ENCODE measurements around the gene RPTOR.

The RPTOR gene

DNA sequence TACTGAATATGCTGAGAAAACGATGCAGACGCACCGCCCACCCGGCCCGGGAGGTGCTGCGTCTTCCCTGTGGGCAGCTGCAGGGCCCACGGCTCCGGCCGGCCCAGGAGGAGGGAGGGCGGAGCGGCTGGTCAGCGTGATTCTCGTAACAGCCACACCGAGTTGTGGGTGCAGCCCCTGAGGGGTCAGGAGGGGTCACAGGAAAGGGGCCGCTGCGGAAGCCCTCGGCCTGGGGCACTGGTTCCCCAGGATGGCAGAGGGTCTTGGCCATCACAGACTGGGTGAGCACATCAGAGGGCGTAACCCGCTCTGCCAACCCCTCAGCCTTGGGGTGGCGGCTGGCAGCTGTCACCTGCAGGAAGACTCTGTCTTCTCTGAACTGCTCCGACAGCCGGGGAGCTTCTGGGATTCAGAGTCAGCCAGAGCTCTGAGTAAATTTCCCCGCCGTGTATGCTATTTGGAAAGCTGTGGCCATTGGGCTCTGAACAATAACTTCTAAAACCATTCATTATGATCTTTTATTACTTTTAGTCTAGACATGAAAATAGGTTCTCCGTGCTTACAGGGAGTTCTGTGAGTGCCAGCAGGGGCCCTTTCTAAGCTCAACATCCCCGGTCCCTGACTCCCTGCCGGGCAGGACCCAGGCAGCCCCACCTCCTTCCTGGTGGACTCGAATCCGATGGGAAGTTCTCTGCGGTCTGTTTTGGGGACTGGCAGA lies 359.6 kb downstream of the RPTOR start:
- no peaks in the 10 kb centered on the region for H3K27me3 ChIP-seq (ENCODE audit: insufficient read depth, low read length)
- no peak overlapping the region for H3K4me3 ChIP-seq (ENCODE audit: low read length)
- no peak overlapping the region for H3K27ac ChIP-seq (ENCODE audit: low read depth, low read length)
- H3K9ac ChIP-seq (ENCODE audit: low read depth, low read length), result no peak overlapping the region
- 86% methylated on average over 30 of the region's 30 CpGs for WGBS
- no peaks in the 10 kb centered on the region for H3K9me3 ChIP-seq (ENCODE audit: insufficient read depth, low read depth, low read length)
- no peaks in the 10 kb centered on the region for H3K4me1 ChIP-seq (ENCODE audit: insufficient read depth, low read length)
- peaks cover 17% of the 10 kb centered on the region; the same call in 1 of the 2 replicates for H3K36me3 ChIP-seq (ENCODE audit: insufficient read depth, low read length)

DNA sequence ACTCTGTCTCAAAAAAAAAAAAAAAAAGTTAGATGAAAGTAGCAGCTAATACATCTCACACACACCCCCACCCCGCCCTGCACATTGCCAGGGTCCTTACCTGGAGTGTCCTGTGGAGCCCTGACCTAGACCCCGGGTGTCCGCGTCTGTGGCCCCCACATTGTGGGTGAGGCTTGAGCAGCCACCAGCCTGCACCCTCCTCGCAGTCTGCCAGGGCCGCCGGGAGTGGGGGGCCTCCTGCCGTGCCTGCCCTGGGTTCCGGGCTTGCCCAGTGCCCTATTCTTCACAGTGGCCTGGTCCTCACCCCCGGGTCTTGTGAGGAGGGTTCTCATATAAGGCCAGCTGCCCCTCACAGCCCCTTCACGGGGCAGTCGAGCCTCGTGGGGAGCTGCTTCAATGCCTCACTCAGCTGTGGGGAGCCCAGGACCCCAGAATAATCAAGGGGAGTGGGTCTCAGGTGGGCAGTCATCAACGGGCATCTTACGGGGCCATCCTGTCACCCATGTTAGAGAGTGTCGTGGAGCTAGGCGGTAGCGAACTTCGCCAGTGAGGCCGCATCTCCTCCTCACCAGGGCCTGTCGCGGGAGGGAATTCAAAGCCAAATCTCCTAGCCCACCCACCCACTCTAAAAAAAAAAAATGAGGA lies 361.1 kb downstream of the RPTOR start:
- Histone ChIP-seq H3K9me3 (ENCODE audit: insufficient read depth, low read depth, low read length) (no peaks in the 10 kb centered on the region), H3K4me3 (ENCODE audit: low read length) (no peak overlapping the region), H3K27me3 (ENCODE audit: insufficient read depth, low read length) (no peaks in the 10 kb centered on the region), H3K36me3 (ENCODE audit: insufficient read depth, low read length) (peaks cover 11% of the 10 kb centered on the region; the same call in 1 of the 2 replicates), H3K4me1 (ENCODE audit: insufficient read depth, low read length) (no peaks in the 10 kb centered on the region), H3K9ac (ENCODE audit: low read depth, low read length) (no peak overlapping the region), H3K27ac (ENCODE audit: low read depth, low read length) (no peak overlapping the region)
- 96% methylated on average over 22 of the region's 22 CpGs for WGBS

DNA sequence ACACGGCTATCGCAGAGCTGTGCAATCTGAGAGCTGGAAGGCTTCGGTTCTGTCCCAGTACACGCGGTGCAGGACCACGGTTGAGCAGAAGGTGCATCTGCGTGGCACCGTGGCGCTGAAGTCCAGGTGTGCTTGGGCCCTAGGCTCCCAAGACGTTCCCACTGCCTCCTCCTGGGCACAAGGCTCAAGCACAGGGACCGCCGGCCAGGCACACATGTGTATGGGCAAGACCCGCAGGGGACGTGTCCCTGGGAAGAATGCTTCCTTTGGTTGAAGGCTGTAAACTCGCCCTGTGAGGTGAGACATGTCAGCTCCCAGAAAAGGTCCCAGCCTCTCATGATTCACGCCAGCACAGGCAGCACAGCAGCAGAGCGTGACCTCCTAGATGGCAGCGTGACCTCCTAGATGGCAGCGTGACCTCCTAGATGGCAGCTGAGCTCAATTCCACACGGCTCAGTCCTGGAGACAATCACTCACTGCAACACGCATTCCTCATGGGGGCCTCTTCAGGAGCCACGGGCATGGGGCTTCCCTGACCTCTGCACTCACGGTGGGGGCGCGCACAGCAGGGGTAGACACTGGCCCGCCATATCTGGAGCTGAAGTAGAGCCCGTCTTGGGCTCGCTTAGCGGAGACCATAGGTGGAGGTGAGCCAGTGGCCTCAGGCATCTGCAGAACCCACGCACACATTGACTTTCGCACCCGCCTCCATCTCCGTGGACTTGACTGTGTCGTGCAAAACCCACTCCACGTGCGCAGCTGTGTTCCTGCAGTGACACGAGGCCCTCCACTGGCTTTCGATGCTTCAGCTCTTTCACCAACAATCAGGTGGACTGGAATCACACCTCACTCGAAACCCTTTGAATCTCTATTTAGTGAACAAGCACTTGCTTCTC lies 362.0 kb downstream of the RPTOR start:
- no peak overlapping the region for H3K4me3 ChIP-seq (ENCODE audit: low read length)
- 95% methylated on average over 39 of the region's 39 CpGs for WGBS
- peaks cover 14% of the 10 kb centered on the region for H3K36me3 ChIP-seq (ENCODE audit: insufficient read depth, low read length)

DNA sequence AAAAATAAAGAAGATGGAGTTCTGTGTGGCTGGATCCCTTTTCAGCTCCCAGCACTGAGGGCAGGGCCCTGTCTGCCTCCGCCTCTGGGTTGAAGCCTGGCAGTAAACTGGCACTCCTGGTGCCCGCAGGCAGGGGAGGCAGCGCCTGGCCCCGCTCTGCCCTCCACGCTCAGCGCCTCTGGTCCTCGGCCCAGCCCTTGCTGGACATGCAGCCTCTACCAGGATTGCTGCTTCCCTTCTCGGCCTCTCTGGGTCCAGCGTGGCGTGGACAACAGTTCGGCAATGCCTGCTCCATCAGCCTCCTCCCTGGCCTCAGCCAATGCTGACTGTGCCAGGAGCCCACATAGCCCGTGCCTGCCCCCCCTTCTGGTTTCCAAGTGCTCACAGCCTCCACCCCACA lies 362.6 kb downstream of the RPTOR start:
- no peaks in the 10 kb centered on the region for H3K9me3 ChIP-seq (ENCODE audit: insufficient read depth, low read depth, low read length)
- H3K27me3 ChIP-seq (ENCODE audit: insufficient read depth, low read length), result no peaks in the 10 kb centered on the region
- no peak overlapping the region for H3K4me3 ChIP-seq (ENCODE audit: low read length)
- peaks cover 17% of the 10 kb centered on the region for H3K36me3 ChIP-seq (ENCODE audit: insufficient read depth, low read length)
- H3K27ac ChIP-seq (ENCODE audit: low read depth, low read length), result no peak overlapping the region
- no peak overlapping the region for H3K9ac ChIP-seq (ENCODE audit: low read depth, low read length)
- 95% methylated on average over 12 of the region's 12 CpGs for WGBS
- H3K4me1 ChIP-seq (ENCODE audit: insufficient read depth, low read length), result no peaks in the 10 kb centered on the region

More for the DNA sequence above, 362.0 kb downstream of the RPTOR start:
- H3K27ac ChIP-seq (ENCODE audit: low read depth, low read length), result no peak overlapping the region
- no peaks in the 10 kb centered on the region for H3K4me1 ChIP-seq (ENCODE audit: insufficient read depth, low read length)
- H3K27me3 ChIP-seq (ENCODE audit: insufficient read depth, low read length), result no peaks in the 10 kb centered on the region
- no peak overlapping the region for H3K9ac ChIP-seq (ENCODE audit: low read depth, low read length)
- H3K9me3 ChIP-seq (ENCODE audit: insufficient read depth, low read depth, low read length), result no peaks in the 10 kb centered on the region

DNA sequence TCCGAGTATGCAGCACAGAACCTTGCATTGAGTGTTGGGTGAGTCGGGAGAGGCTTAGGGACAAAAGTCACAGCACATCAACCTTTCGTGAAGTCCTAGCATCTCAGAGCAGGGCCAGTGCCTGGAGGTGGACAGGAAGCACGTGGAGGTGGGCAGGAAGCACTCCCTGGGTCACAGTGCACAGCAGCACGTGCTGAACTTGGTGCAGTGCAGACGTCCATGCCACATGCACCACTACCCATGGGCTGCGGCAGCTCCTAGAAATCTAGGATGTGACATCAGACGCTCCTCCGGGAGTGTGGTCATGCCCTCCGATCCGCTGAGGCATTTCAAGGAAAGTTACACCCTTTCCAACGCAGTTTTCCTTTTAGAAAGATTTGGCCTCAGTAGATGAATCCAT lies 363.6 kb downstream of the RPTOR start:
- Histone ChIP-seq H3K4me3 (ENCODE audit: low read length) (no peak overlapping the region), H3K4me1 (ENCODE audit: insufficient read depth, low read length) (no peaks in the 10 kb centered on the region), H3K9me3 (ENCODE audit: insufficient read depth, low read depth, low read length) (no peaks in the 10 kb centered on the region), H3K27ac (ENCODE audit: low read depth, low read length) (no peak overlapping the region), H3K27me3 (ENCODE audit: insufficient read depth, low read length) (no peaks in the 10 kb centered on the region), H3K9ac (ENCODE audit: low read depth, low read length) (no peak overlapping the region), H3K36me3 (ENCODE audit: insufficient read depth, low read length) (peaks cover 25% of the 10 kb centered on the region)
- WGBS, result 95% methylated on average over 12 of the region's 12 CpGs

DNA sequence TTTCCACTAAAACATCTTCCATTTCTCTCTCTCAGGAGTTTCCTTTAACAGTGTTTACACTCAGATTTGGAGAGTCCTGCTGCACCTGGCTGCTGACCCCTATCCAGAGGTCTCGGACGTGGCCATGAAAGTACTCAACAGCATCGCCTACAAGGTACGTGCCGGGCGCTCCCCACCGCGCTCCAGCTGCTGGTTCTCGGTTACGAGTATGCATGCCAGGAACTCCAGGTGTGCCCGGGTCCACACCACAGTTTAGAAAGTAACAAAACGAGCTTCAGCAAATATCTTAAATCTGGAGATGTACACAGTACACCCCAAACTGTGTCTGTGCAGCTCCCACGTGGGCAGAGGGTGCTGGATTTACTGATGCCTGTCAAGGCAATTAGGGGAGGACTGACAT lies 364.1 kb downstream of the RPTOR start:
- Histone ChIP-seq H3K27me3 (ENCODE audit: insufficient read depth, low read length) (no peaks in the 10 kb centered on the region), H3K9me3 (ENCODE audit: insufficient read depth, low read depth, low read length) (no peaks in the 10 kb centered on the region; the same call in 1 of the 2 replicates), H3K9ac (ENCODE audit: low read depth, low read length) (no peak overlapping the region), H3K4me3 (ENCODE audit: low read length) (no peak overlapping the region), H3K4me1 (ENCODE audit: insufficient read depth, low read length) (no peaks in the 10 kb centered on the region), H3K27ac (ENCODE audit: low read depth, low read length) (no peak overlapping the region), H3K36me3 (ENCODE audit: insufficient read depth, low read length) (peaks cover 28% of the 10 kb centered on the region)
- 94% methylated on average over 13 of the region's 13 CpGs for WGBS

DNA sequence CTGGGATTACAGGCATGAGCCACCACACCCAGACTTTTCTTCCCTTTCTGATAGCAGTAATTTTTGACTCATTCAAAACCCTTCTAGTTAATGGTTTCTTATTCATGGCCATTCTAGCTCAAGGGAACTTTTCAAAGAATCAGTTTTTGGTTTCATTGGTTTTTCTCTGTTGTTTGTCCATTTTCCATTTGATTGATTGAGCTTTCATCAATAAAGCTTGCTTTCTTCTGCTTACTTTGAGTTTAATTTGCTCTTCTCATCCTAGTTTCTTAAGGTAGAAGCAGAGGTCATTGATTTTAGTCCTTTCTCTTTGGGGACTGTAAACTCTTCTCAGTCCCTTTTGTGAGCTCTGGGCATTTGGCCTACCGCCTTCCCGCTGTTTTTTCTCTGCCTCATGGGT lies 365.0 kb downstream of the RPTOR start:
- peaks cover 5% of the 10 kb centered on the region; the same call in 1 of the 2 replicates for H3K9me3 ChIP-seq (ENCODE audit: insufficient read depth, low read depth, low read length)
- no peak overlapping the region for H3K27ac ChIP-seq (ENCODE audit: low read depth, low read length)
- H3K36me3 ChIP-seq (ENCODE audit: insufficient read depth, low read length), result peaks cover 35% of the 10 kb centered on the region
- H3K27me3 ChIP-seq (ENCODE audit: insufficient read depth, low read length), result no peaks in the 10 kb centered on the region
- no peak overlapping the region for H3K4me3 ChIP-seq (ENCODE audit: low read length)
- H3K9ac ChIP-seq (ENCODE audit: low read depth, low read length), result no peak overlapping the region
- 92% methylated on average over 2 of the region's 2 CpGs for WGBS
- H3K4me1 ChIP-seq (ENCODE audit: insufficient read depth, low read length), result no peaks in the 10 kb centered on the region

DNA sequence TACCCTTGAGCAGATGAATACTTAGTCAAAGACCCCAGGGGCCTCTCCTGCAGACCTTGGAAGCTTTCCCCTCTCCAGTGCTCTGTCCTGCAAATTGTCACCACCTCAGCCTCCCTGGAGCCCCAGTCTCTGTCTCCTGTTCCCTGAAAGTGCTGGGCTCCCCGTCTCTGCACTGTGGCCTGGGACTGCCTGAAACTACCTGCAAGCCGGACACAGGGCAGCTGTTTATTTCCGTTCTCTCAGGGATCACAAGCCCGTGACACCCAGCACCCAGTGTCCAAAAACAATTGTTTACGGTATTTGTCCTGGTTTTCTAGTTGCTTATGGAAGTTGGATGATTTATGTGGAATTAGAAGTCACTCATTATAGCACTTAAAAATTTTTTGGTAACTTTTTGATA lies 365.4 kb downstream of the RPTOR start:
- Histone ChIP-seq H3K36me3 (ENCODE audit: insufficient read depth, low read length) (peaks cover 36% of the 10 kb centered on the region), H3K9ac (ENCODE audit: low read depth, low read length) (no peak overlapping the region), H3K4me3 (ENCODE audit: low read length) (no peak overlapping the region), H3K4me1 (ENCODE audit: insufficient read depth, low read length) (no peaks in the 10 kb centered on the region), H3K27me3 (ENCODE audit: insufficient read depth, low read length) (no peaks in the 10 kb centered on the region), H3K27ac (ENCODE audit: low read depth, low read length) (no peak overlapping the region), H3K9me3 (ENCODE audit: insufficient read depth, low read depth, low read length) (peaks cover 9% of the 10 kb centered on the region; the same call in 1 of the 2 replicates)
- 96% methylated on average over 5 of the region's 5 CpGs for WGBS

DNA sequence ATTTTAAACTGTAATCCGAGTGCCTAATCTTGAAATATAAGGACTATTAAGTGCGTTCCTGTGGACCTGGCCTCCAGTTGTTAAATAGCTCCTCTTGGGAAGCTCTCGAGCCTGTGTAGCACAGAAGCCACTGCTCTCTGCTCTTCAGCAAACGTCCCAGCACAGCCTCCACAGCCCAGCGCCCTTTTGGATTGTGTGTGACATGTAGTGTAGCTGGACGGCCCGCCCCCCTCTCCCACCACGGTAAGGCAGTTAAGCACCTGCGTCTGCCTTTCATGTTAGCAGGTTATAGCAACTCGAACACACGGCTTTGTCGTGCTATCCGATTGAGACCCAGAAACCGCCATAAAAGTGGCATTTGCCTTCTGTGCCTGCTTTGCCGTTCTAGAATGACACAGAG lies 367.8 kb downstream of the RPTOR start:
- Histone ChIP-seq H3K9ac (ENCODE audit: low read depth, low read length) (no peak overlapping the region), H3K4me3 (ENCODE audit: low read length) (no peak overlapping the region)
- WGBS, result 96% methylated on average over 15 of the region's 15 CpGs

DNA sequence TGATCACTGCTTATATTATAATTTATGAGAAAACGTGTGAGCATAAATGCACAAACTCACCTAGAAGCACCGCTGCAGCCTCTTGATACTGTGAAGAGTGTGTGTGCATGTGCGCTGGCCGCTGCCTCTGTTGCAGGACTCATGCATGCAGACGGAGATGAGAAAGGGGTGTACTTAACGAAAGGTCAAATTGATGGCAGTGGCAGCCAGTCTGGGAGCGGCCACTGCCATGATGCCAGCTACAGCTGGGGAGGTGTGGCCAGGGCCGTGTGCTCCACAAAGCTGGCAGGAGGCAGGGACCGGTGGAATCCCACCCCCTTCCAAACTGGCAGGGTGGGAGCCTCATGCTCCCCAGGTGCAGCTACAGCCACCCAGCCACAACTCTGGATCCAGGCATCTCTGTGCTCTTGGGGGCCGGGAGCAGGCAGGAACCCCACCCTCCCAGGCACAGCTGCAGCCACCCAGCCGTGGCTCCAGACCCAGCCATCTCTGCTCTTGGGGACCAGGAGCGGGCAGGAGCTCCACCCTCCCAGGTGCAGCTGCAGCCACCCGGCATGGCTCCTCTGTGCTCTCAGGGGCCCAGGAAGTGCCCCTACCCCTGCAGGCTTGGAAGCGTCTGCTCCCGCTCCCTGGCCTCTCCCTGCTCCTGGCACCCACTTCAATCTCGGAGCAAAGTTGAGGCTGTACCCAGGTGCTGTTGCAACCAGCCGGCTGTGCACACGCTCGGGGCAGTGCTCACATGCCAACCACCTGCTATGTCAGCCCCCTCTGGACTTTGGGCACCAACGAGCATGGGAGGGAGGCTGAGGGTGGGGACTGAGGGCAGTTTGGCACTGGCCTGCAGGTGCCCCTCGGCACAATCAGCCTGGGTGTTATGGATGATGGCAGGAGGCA lies 369.5 kb downstream of the RPTOR start:
- H3K9me3 ChIP-seq (ENCODE audit: insufficient read depth, low read depth, low read length), result peaks cover 16% of the 10 kb centered on the region
- no peak overlapping the region for H3K27ac ChIP-seq (ENCODE audit: low read depth, low read length)
- WGBS, result 86% methylated on average over 21 of the region's 21 CpGs
- H3K27me3 ChIP-seq (ENCODE audit: insufficient read depth, low read length), result no peaks in the 10 kb centered on the region
- H3K9ac ChIP-seq (ENCODE audit: low read depth, low read length), result no peak overlapping the region
- H3K4me3 ChIP-seq (ENCODE audit: low read length), result no peak overlapping the region
- peaks cover 48% of the 10 kb centered on the region for H3K36me3 ChIP-seq (ENCODE audit: insufficient read depth, low read length)
- H3K4me1 ChIP-seq (ENCODE audit: insufficient read depth, low read length), result no peaks in the 10 kb centered on the region

More for the DNA sequence above, 367.8 kb downstream of the RPTOR start:
- Histone ChIP-seq H3K4me1 (ENCODE audit: insufficient read depth, low read length) (no peaks in the 10 kb centered on the region), H3K27me3 (ENCODE audit: insufficient read depth, low read length) (no peaks in the 10 kb centered on the region), H3K27ac (ENCODE audit: low read depth, low read length) (no peak overlapping the region), H3K36me3 (ENCODE audit: insufficient read depth, low read length) (peaks cover 43% of the 10 kb centered on the region), H3K9me3 (ENCODE audit: insufficient read depth, low read depth, low read length) (peaks cover 16% of the 10 kb centered on the region)
